NCI-H187 (cell line): ENCODE results near the gene NTSR1.

Experiments used
- DNase-seq, 2 experiments: peaks; one replicate each; lab custom pipeline; 2025; lab: John Stamatoyannopoulos, UW

NTSR1 gene

GRCh38 chr20:62726276-62726675, 17.6 kb downstream of the NTSR1 start:
- no peak for DNase-seq

- DNase-seq, result no peak
Observed at GRCh38 chr20:62726716-62727583, 18.3 kb downstream of the NTSR1 start.

- no peak for DNase-seq
Observed at GRCh38 chr20:62727584-62728027, 19.0 kb downstream of the NTSR1 start.

GRCh38 chr20:62728028-62728780, 19.6 kb downstream of the NTSR1 start:
- no peak for DNase-seq

DNA sequence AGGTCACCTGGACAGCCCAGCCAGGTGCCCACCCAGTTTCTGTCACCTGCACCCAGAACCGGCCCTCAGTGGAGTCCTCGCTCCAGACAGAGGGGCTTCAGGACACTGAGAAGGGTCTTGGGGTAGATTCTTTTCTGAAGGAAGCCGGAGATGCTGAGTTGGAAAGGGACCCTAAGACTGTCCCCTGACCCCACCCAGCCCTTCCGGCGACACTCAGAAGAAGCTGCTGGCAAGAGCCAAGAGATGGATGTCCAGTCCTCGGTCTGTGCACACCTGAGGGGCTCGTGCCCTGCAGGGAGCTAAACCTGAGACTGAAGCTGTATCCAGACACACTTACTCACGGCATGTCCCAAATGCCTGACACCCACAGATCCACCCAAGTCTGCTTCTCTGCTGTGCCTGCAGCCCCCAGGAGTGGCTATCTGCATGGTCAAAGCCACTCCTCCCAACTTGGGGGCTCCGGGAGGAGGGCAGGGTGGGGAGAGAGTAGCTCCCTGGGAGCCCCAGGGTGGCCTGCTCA, 20.2 kb downstream of the NTSR1 start:
- no peak for DNase-seq

DNA sequence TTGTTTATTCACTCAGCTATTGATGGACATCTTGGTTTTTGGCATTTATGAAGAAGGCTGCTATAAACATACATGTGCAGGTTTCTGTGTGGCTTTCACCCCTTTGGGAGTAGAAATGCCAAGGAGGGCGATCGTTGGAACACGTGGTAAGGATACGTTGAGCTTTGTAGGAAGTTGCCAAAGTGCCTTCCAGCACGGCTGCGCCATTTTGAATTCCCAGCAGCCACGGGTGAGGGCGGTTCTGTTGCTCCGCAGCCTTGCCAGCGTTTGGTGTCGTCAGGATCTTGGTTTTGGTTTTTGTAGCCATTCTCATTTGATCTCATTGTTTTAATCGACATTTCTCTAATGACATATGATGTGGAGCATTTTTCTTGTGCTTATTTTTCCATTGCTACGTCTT, 21.8 kb downstream of the NTSR1 start:
- no peak for DNase-seq

DNA sequence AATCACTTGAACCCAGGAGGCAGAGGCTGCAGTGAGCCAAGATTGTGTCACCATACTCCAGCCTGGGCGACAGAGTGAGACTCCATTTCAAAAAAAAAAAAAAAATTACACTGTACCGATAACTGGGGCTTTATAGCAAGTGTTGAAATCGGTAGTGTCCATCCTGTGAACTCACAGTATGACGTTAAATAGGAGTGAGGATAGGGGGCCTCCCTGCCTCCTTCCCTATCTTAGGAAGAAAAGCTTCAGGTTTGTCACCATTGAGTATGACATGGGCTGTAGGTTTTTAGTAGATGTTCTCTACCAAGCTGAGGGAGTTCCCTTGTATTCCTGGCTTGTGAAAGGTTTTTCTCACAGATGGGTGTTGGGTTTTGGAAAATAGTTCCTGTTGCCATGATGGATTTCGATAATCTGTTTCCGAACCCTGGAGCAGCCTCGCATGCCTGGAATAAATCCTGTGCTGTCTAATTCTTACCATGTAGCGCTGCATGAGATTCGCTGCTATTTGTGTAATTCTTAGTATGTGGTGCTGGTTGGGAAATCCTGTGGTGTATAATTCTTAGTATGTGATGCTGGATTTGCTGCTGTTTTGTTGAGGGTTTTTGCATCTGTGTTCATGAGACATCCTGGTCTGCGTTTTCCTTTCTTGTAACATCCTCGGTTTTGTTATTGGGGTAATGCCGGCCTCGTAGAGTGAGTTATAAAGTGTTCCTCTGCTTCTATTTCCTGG, 23.6 kb downstream of the NTSR1 start:
- DNase-seq, result no peak

GRCh38 chr20:62732842-62733525, 24.3 kb downstream of the NTSR1 start:
- no peak for DNase-seq

GRCh38 chr20:62733526-62733842, 24.8 kb downstream of the NTSR1 start:
- DNase-seq, result no peak

DNA sequence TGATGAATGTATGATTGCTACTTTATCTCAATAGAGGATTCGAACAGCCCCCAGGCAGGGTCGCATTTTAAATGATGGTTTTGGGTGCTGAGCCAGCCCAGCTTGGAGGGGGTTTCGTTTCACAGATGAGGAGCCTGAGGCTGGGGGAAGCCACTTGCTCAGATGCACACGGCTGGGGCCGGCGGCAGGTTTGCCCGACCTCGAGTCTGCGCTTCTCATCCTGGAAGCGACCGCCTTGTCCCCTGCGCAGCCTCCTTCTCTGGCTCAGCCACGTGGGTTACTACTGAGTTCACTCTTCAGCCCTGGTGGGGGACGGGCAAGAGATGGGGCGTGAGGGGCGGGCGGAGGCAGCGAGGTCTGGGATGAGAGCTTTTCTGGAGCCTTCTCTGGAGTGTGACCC, 25.3 kb downstream of the NTSR1 start:
- no peak for DNase-seq

- no peak for DNase-seq
Observed at GRCh38 chr20:62734326-62734725, 25.7 kb downstream of the NTSR1 start.

DNA sequence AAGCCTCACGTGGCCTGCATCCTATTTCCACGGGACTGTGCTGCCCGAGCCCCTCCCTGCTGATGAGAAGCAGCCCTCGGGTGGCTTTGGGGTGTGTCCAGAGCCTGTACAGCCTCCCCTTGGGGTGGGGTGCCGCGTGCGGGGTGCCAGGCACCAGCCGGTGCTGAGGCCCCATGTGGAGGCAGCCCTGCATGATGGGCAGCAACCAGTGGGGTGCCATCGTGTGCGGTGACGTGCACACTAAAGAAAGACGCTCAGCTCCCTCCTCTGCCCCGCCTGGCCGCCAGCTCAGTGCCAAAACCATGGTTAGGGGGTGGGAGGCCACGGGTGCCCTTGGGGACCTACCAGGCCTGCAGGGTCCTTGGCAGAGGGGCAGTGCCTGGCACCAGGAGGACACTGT, 26.2 kb downstream of the NTSR1 start:
- DNase-seq, result no peak

DNA sequence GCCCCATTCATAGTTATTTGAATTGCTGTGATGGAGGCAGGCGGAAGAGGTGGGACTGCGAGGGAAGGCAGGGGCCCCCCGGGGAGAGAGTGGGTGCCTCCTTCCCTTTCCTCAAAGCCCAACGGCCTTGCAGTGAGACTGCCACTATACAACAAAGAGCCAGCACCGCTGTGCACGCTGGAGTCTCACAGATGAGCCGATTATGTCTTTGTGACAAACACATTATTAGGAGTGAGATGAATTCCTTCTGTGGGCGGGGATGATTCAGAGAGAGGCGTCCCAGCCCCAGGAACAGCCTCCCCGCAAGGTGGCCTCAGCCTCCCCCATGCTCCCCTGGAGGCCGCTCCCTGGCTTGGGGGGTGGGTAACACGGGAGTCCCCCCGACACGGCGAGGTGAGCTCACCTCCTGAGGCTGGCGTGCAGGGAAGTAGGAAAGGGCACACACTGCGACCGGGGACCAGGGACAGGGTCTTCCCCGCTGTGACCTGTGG, 26.7 kb downstream of the NTSR1 start:
- DNase-seq, result no peak

- DNase-seq, result no peak
Observed at GRCh38 chr20:62736026-62736406, 27.4 kb downstream of the NTSR1 start.

GRCh38 chr20:62736407-62737071, 27.9 kb downstream of the NTSR1 start:
- no peak for DNase-seq

DNA sequence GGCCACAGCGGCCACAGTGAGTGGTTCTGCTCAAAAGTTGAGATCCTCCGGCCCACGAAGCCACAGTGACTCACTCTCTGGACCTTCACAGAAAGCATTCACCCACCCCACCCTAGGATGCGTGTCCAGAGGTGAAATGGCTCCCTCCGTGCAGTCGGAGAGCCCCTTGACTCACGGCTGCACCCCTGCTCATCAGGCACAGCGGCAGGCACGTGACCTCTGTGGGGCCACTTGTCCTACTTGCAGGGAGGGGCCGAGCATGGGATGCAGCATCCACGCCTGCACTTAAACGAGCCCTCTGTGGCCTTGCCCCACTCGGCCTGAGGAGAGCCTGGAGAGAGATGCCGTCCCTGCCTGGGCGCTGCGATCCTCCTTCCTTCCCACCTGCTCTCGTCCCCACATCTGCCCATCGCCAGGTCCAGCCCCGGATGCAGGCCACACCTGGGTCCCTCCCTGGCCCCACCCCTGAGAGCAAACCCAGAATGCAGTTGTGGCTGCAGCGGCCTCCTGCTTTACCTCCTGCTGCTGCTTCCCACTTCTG, 28.7 kb downstream of the NTSR1 start:
- DNase-seq, result no peak

- no peak for DNase-seq
Observed at GRCh38 chr20:62738025-62738881, 29.6 kb downstream of the NTSR1 start.

- no peak for DNase-seq
Observed at GRCh38 chr20:62739067-62739466, 30.4 kb downstream of the NTSR1 start.

GRCh38 chr20:62739581-62740285, 31.1 kb downstream of the NTSR1 start:
- no peak for DNase-seq
